PC-3 (cell line): Measurements from ENCODE around the gene FAM216B.

ENCODE experiments used
- CTCF ChIP-seq: fragments of 300-600 bp; sonication (generic); conservative IDR thresholded peaks from 2 replicates; pipeline ENCODE4 v1.5.1; 2017; ENCODE audit warnings: antibody characterized with exemption, low read depth, mild to moderate bottlenecking, low read length
- EZH2 ChIP-seq: fragments of 300-600 bp; sonication (generic); IDR thresholded peaks from one replicate; pipeline ENCODE4 v1.6.1; 2017; ENCODE audit warnings: antibody characterized with exemption, mild to moderate bottlenecking, low read length; ENCODE audit not compliant: unreplicated experiment
- EZH2phosphoT487 ChIP-seq: fragments of 300-600 bp; sonication (generic); IDR thresholded peaks from 2 replicates; pipeline ENCODE4 v1.6.1; 2018; ENCODE audit warnings: mild to moderate bottlenecking, antibody characterized with exemption, low read length, borderline replicate concordance

- TF ChIP-seq CTCF (no peak), EZH2 (no peak), EZH2phosphoT487 (no peak)
Observed at GRCh38 chr13:42794577-42795275, 13.3 kb downstream of the FAM216B start.
